Activated T-cell treated with anti-CD3 and anti-CD28 coated beads, Interleukin-2, amount 50 U/mL, for 4 hours (primary cell): ENCODE data around the gene NXT2. TPM values are rescaled to one million over a fixed set of nuclear protein-coding genes. Genes with fewer than 3 reads are reported as not detected.
"Not testable (repeated sequence)": the region's sequence is repeated elsewhere in the genome, so short reads cannot be mapped to it uniquely, and the experiment has no call there.

Source experiments
- ATAC-seq, 2 donors: fragments of 200-7000 bp; cut with Tn5 transposase; one replicate each; pipeline ENCODE4 v1.10.0; 2021
- DNase-seq: peaks from one replicate; pipeline ENCODE4 v3.0.0-alpha.2; 2020
- H3K27me3 Mint-ChIP-seq: one replicate; pipeline ENCODE4 v1.8.0; 2021; ENCODE audit warnings: low read depth, mixed read lengths
- H3K36me3 Mint-ChIP-seq: one replicate; pipeline ENCODE4 v1.8.0; 2022; ENCODE audit warnings: mixed read lengths; ENCODE audit not compliant: insufficient read depth
- H3K4me1 Mint-ChIP-seq: one replicate; pipeline ENCODE4 v1.8.0; 2021; ENCODE audit warnings: low read depth, mixed read lengths
- H3K4me3 Mint-ChIP-seq: one replicate; pipeline ENCODE4 v1.8.0; 2021; ENCODE audit warnings: mild to moderate bottlenecking, moderate library complexity, mixed read lengths
- H3K9me3 Mint-ChIP-seq: one replicate; pipeline ENCODE4 v1.8.0; 2021; ENCODE audit warnings: mixed read lengths
- total RNA-seq, 3 donors: library from RNA; stranded (reverse); gene quantifications; one replicate each; pipeline ENCODE4 v1.2.1, GENCODE V29; 2021

NXT2 gene
- total RNA-seq: 10 to 100 TPM; 13.2 to 16.7 (median 15.9) TPM

GRCh38 chrX:109536439-109537323 lies at the start of gene NXT2:
Gene NXT2, plus strand, starts transcription at chrX:109536844. Its CDS starts 163 bp downstream, at chrX:109537007.
- Mint-ChIP-seq H3K27me3 (peaks cover 7% of the 10 kb centered on the region), H3K4me3 (peak within 1 kb of the TSS; percentile 95), H3K36me3 (no peaks in the 10 kb centered on the region), H3K4me1 (peaks cover 18% of the 10 kb centered on the region), H3K9me3 (no peaks in the 10 kb centered on the region)
- ATAC-seq: peak; percentile 97 to 98
- DNase-seq: peak; percentile 77

GRCh38 chrX:109487640-109488039 lies 49.0 kb upstream of the NXT2 start:
- Mint-ChIP-seq H3K9me3 (no peaks in the 10 kb centered on the region), H3K27me3 (no peaks in the 10 kb centered on the region), H3K36me3 (no peaks in the 10 kb centered on the region), H3K4me1 (no peaks in the 10 kb centered on the region), H3K4me3 (no peak overlapping the region)
- DNase-seq: no peak
- ATAC-seq: no peak

DNA sequence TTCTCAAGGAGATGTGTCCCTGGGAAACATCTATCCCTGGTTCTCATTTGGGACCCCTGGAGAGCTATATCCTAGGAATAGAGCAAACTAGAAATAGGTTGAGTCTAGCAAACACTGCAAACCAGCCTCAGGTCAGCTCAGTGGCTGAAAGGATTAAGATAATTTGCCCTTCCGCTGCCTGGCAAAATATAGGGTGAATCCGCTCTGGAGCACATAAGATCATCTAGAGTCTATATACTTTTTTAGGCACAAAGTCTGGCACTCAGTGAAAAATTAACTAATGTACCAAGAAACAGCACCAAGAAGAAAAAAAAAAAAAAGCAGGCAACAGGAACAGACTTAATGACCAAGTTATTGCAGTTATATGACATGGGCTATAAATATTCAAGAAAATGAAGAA lies 47.5 kb upstream of the NXT2 start:
- Mint-ChIP-seq H3K27me3 (no peaks in the 10 kb centered on the region), H3K4me1 (no peaks in the 10 kb centered on the region), H3K4me3 (no peak overlapping the region), H3K9me3 (no peaks in the 10 kb centered on the region), H3K36me3 (no peaks in the 10 kb centered on the region)
- DNase-seq: no peak
- ATAC-seq: no peak

GRCh38 chrX:109498434-109498833 lies 38.2 kb upstream of the NXT2 start:
- H3K27me3 Mint-ChIP-seq: peaks cover 2% of the 10 kb centered on the region
- H3K4me3 Mint-ChIP-seq: no peak overlapping the region
- no peak for ATAC-seq
- no peaks in the 10 kb centered on the region for H3K4me1 Mint-ChIP-seq
- no peaks in the 10 kb centered on the region for H3K36me3 Mint-ChIP-seq
- no peaks in the 10 kb centered on the region for H3K9me3 Mint-ChIP-seq
- DNase-seq: no peak

DNA sequence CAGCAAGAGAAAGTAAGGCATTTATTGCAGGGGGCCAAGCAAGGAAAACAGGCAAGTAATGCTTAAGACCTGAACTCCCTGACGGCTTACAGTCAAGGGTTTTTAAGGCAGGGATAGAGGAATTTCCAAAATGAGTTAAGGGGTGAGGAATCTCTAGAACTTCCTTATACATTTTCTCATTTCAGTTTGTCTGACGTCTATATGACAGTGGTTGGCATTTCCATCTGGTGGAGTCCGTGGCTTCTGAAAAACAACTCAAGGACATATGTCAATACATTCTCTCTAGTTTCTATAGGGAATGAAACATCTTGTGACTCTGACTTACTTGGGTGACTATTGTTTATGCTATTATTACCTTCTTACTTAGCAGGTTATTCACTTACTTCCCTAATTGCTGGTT lies 35.5 kb upstream of the NXT2 start:
- DNase-seq (no peak), ATAC-seq (no peak)
- H3K9me3 Mint-ChIP-seq: no peaks in the 10 kb centered on the region
- no peaks in the 10 kb centered on the region for H3K36me3 Mint-ChIP-seq
- peaks cover 2% of the 10 kb centered on the region for H3K27me3 Mint-ChIP-seq
- no peak overlapping the region for H3K4me3 Mint-ChIP-seq
- no peaks in the 10 kb centered on the region for H3K4me1 Mint-ChIP-seq

- Mint-ChIP-seq H3K4me1 (no peaks in the 10 kb centered on the region), H3K9me3 (no peaks in the 10 kb centered on the region), H3K4me3 (no peak overlapping the region), H3K36me3 (no peaks in the 10 kb centered on the region), H3K27me3 (peaks cover 23% of the 10 kb centered on the region)
- DNase-seq: no peak
- ATAC-seq: no peak
Measured at GRCh38 chrX:109508915-109509314, 27.7 kb upstream of the NXT2 start.

- Mint-ChIP-seq H3K4me3 (no peak overlapping the region), H3K27me3 (peaks cover 26% of the 10 kb centered on the region), H3K4me1 (no peaks in the 10 kb centered on the region), H3K36me3 (no peaks in the 10 kb centered on the region), H3K9me3 (no peaks in the 10 kb centered on the region)
- ATAC-seq (no peak), DNase-seq (no peak)
Measured at GRCh38 chrX:109511113-109511512, 25.5 kb upstream of the NXT2 start.

- no peak for DNase-seq
- Mint-ChIP-seq H3K9me3 (no peaks in the 10 kb centered on the region), H3K4me3 (no peak overlapping the region), H3K4me1 (no peaks in the 10 kb centered on the region), H3K36me3 (no peaks in the 10 kb centered on the region), H3K27me3 (peaks cover 14% of the 10 kb centered on the region)
- ATAC-seq: no peak
Measured at GRCh38 chrX:109519001-109519400, 17.6 kb upstream of the NXT2 start.

DNA sequence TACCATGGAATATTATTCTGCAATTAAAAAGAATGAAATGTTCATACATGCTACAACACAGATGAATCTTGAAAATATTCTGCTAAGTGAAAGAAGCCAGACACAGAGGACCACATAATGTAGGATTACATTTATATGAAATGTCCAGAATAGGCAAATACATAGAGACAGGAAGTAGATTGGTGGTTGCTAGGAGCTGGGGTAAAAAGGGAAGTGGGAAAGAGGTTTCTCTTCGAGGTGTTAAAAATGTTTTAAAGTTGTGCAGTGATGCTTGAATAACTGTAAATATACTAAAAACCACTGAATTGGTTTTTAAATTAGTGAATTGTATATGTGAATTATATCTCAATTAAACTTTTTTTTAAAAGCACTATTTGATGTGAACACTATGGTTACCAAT lies 3.6 kb upstream of the NXT2 start:
- DNase-seq: no peak
- Mint-ChIP-seq H3K27me3 (peaks cover 10% of the 10 kb centered on the region), H3K36me3 (no peaks in the 10 kb centered on the region), H3K4me1 (peaks cover 18% of the 10 kb centered on the region), H3K4me3 (no peak overlapping the region), H3K9me3 (no peaks in the 10 kb centered on the region)
- no peak for ATAC-seq

DNA sequence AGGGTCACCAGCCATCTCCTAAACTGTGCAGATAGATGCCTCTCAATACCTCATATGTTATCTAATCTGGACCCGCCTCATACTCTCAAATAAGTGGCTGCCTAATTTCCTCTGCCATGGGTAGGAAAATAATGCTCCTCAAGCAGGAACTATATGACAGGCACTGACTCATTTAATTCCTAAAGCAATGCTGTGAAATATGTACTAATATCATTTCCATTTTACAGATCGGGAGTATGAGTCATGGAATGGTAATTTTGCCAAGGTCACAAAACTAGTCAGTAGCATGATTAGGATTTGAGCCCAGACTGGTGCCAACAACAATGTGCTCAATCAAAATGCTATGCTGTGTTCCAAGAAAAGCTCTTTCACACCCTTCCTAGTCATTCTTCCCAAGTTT lies 3.0 kb upstream of the NXT2 start:
- DNase-seq (no peak), ATAC-seq (no peak)
- no peaks in the 10 kb centered on the region for H3K9me3 Mint-ChIP-seq
- peaks cover 18% of the 10 kb centered on the region for H3K4me1 Mint-ChIP-seq
- H3K4me3 Mint-ChIP-seq: no peak overlapping the region
- H3K27me3 Mint-ChIP-seq: peaks cover 10% of the 10 kb centered on the region
- no peaks in the 10 kb centered on the region for H3K36me3 Mint-ChIP-seq

DNA sequence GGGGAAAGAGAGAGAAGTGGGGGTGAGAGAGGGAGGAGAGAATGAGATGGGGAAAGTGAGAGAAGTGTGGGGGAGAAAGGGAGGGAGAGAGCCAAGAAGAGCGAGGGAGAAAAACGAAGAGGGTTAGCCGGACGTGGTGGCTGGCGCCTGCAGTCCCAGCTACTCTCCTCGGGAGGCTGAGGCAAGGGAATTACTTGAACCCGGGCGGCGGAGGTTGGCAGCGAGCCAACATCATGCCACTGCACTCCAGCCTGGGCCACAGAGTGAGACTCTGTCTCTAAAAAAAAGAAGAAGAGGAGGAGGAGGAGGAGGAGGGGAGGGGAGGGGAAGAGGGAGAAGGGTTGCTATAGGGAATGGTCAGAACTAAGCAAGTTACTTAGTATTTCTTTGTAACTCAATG lies 1.7 kb upstream of the NXT2 start:
- peaks cover 7% of the 10 kb centered on the region for H3K27me3 Mint-ChIP-seq
- no peak overlapping the region for H3K4me3 Mint-ChIP-seq
- ATAC-seq: no peak

GRCh38 chrX:109535578-109535977 lies 1.1 kb upstream of the NXT2 start:
- Mint-ChIP-seq H3K36me3 (no peaks in the 10 kb centered on the region), H3K9me3 (no peaks in the 10 kb centered on the region), H3K27me3 (peaks cover 7% of the 10 kb centered on the region), H3K4me1 (peaks cover 18% of the 10 kb centered on the region), H3K4me3 (no peak overlapping the region)
- DNase-seq: no peak
- no peak for ATAC-seq

More for the DNA sequence above, 1.7 kb upstream of the NXT2 start:
- no peaks in the 10 kb centered on the region for H3K36me3 Mint-ChIP-seq
- peaks cover 18% of the 10 kb centered on the region for H3K4me1 Mint-ChIP-seq
- DNase-seq: no peak
- H3K9me3 Mint-ChIP-seq: no peaks in the 10 kb centered on the region

DNA sequence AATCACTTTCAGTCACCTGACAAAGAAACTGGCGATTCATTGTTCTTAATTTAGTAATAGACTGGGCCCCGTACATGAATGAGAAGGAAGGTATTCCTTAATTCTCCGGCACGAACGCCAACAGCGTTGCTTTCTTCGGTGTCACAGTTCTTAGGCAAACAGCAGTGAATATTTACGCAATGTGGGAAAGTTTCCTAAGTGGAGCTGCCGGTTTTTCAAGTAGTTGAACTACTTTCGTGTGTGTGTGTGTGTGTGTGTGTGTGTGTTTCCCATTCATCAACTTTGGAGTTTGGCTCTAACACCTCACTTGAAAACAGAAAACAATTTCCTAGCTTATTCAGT lies 651 bp downstream of the NXT2 start:
- no peaks in the 10 kb centered on the region for H3K36me3 Mint-ChIP-seq
- ATAC-seq (no peak), DNase-seq (no peak)

GRCh38 chrX:109539007-109539406 lies 2.4 kb downstream of the NXT2 start:
- peaks cover 11% of the 10 kb centered on the region for H3K4me1 Mint-ChIP-seq
- not testable (repeated sequence) for H3K27me3 Mint-ChIP-seq, ATAC-seq, H3K36me3 Mint-ChIP-seq, H3K4me3 Mint-ChIP-seq, DNase-seq, H3K9me3 Mint-ChIP-seq

More for the DNA sequence above, 651 bp downstream of the NXT2 start:
- H3K4me3 Mint-ChIP-seq: peak overlapping the region; percentile 95
- peaks cover 18% of the 10 kb centered on the region for H3K4me1 Mint-ChIP-seq
- H3K27me3 Mint-ChIP-seq: peaks cover 4% of the 10 kb centered on the region
- H3K9me3 Mint-ChIP-seq: no peaks in the 10 kb centered on the region

- Mint-ChIP-seq H3K27me3 (peaks cover 4% of the 10 kb centered on the region), H3K36me3 (no peaks in the 10 kb centered on the region), H3K9me3 (no peaks in the 10 kb centered on the region), H3K4me3 (no peak overlapping the region), H3K4me1 (no peaks in the 10 kb centered on the region)
- ATAC-seq: no peak
- DNase-seq: no peak
Measured at GRCh38 chrX:109553862-109554261, 17.2 kb downstream of the NXT2 start.
